A549 (cell line): ENCODE measurements around the gene PRF1. TPM values are rescaled to one million over a fixed set of nuclear protein-coding genes. Genes with fewer than 3 reads are reported as not detected.

Experiments
- ATAC-seq, 2 experiments: fragments of 200-7000 bp in 1 of 2; fragments of >200 bp in 1 of 2; cut with Nextera tagmentation in 1 of 2; cut with Tn5 transposase in 1 of 2; 3 replicates each; pipeline versions ENCODE4 v1.8.0 to v1.9.1; 2018 to 2020; ENCODE audit warnings: mild to moderate bottlenecking in 1 of 2, moderate library complexity in 1 of 2
- CTCF ChIA-PET: fragments of 300-600 bp; sonication (Branson Sonifier 250); formaldehyde crosslinking; extraction: SDS; loops from one replicate; lab custom pipeline; 2021; ENCODE audit warnings: antibody characterized with exemption, inconsistent platforms; lab: Yijun Ruan, JAX
- POLR2A ChIA-PET: fragments of 350-600 bp; formaldehyde crosslinking; extraction: SDS; loops from one replicate; lab custom pipeline; 2021; ENCODE audit warnings: antibody characterized with exemption, inconsistent platforms; lab: Yijun Ruan, JAX
- DNase-seq, 2 experiments: peaks; one replicate each; pipeline versions ENCODE4 v3.0.0 to v3.0.0-alpha.2; 2011 to 2016; ENCODE audit warnings: low read depth in 1 of 2, low spot score in 1 of 2
- FAIRE-seq: peaks from 2 replicates; lab custom pipeline; 2011; peaks lifted over from hg19 to GRCh38; lab: Jason Lieb, UNC
- H3K27ac ChIP-seq, 2 experiments: fragments of >200 bp; sonication (Bioruptor Twin); formaldehyde crosslinking; 3 replicates each; pipeline ENCODE4 v1.5.1; 2016 to 2017
- H3K4me1 ChIP-seq: fragments of >200 bp; sonication (Bioruptor Twin); formaldehyde crosslinking; 3 replicates; pipeline ENCODE4 v1.6.1; 2016
- H3K4me2 ChIP-seq: fragments of >200 bp; sonication (Bioruptor Twin); formaldehyde crosslinking; 3 replicates; pipeline ENCODE4 v1.6.1; 2016
- H3K4me3 ChIP-seq: fragments of >200 bp; sonication (Bioruptor Twin); formaldehyde crosslinking; 3 replicates; pipeline ENCODE4 v1.5.1; 2016
- H3K9me3 ChIP-seq: fragments of >200 bp; sonication (Bioruptor Twin); formaldehyde crosslinking; 3 replicates; pipeline ENCODE4 v1.6.1; 2016
- BCL3 ChIP-seq: fragments of >200 bp; sonication (Bioruptor Twin); formaldehyde crosslinking; IDR thresholded peaks from 3 replicates; pipeline ENCODE4 v1.6.1; 2016
- BHLHE40 ChIP-seq: IDR thresholded peaks from 2 replicates; pipeline ENCODE4 v1.6.1; 2012; ENCODE audit warnings: low read depth, low read length, inconsistent platforms
- CBX2 ChIP-seq: fragments of 200-600 bp; sonication (generic); IDR thresholded peaks from 2 replicates; pipeline ENCODE4 v1.6.1; 2016; ENCODE audit warnings: low read depth, mild to moderate bottlenecking, borderline replicate concordance
- CBX8 ChIP-seq: fragments of 200-600 bp; sonication (generic); IDR thresholded peaks from 2 replicates; pipeline ENCODE4 v1.6.1; 2016
- CEBPB ChIP-seq, 2 experiments: fragments of >200 bp in 1 of 2; sonication (Bioruptor Twin) in 1 of 2; formaldehyde crosslinking in 1 of 2; IDR thresholded peaks; 2 replicates each; pipeline ENCODE4 v1.6.1; 2012 to 2016
- CHD4 ChIP-seq: fragments of 200-600 bp; sonication (generic); IDR thresholded peaks from 2 replicates; pipeline ENCODE4 v1.6.1; 2016; ENCODE audit warnings: antibody characterized with exemption, mild to moderate bottlenecking, borderline replicate concordance
- EHF ChIP-seq: fragments of 250-450 bp; sonication (Bioruptor Pico); IDR thresholded peaks from 2 replicates; pipeline ENCODE4 v1.5.0; 2020; ENCODE audit warnings: mild to moderate bottlenecking
- ELK1 ChIP-seq: fragments of 150-350 bp; IDR thresholded peaks from 2 replicates; pipeline ENCODE4 v1.6.1; 2014; ENCODE audit warnings: low read depth, mild to moderate bottlenecking, low read length
- EP300 ChIP-seq, 2 experiments: fragments of >200 bp; sonication (Bioruptor Twin); formaldehyde crosslinking; IDR thresholded peaks; 2 replicates in 1 of 2; 3 replicates in 1 of 2; pipeline ENCODE4 v1.6.1; 2016 to 2017
- FOXS1 ChIP-seq: fragments of 250-450 bp; sonication (Bioruptor Pico); IDR thresholded peaks from 2 replicates; pipeline ENCODE4 v1.5.0; 2020; ENCODE audit warnings: mild to moderate bottlenecking, moderate library complexity
- HDAC2 ChIP-seq: fragments of 200-600 bp; sonication (generic); IDR thresholded peaks from 2 replicates; pipeline ENCODE4 v1.6.1; 2016
- HES2 ChIP-seq: fragments of >200 bp; sonication (Bioruptor Twin); formaldehyde crosslinking; IDR thresholded peaks from 2 replicates; pipeline ENCODE4 v1.6.1; 2016
- HOXB5 ChIP-seq: fragments of 250-450 bp; sonication (Bioruptor Pico); IDR thresholded peaks from 2 replicates; pipeline ENCODE4 v1.5.0; 2020; ENCODE audit warnings: mild to moderate bottlenecking, moderate library complexity
- JUN ChIP-seq, 2 experiments: fragments of >200 bp; sonication (Bioruptor Twin); formaldehyde crosslinking; IDR thresholded peaks; 2 replicates in 1 of 2; 3 replicates in 1 of 2; pipeline ENCODE4 v1.6.1; 2016 to 2017
- KDM1A ChIP-seq: fragments of 200-600 bp; sonication (generic); IDR thresholded peaks from 2 replicates; pipeline ENCODE4 v1.6.1; 2016; ENCODE audit warnings: low read depth, mild to moderate bottlenecking
- KDM5A ChIP-seq: fragments of 200-600 bp; sonication (generic); IDR thresholded peaks from 2 replicates; pipeline ENCODE4 v1.6.1; 2016; ENCODE audit warnings: antibody characterized with exemption, mild to moderate bottlenecking
- MAFK ChIP-seq: fragments of 450-650 bp; IDR thresholded peaks from 2 replicates; pipeline ENCODE4 v1.6.1; 2014; ENCODE audit not compliant: partially characterized antibody
- MAX ChIP-seq: IDR thresholded peaks from 2 replicates; pipeline ENCODE4 v1.6.1; 2012
- MYC ChIP-seq: IDR thresholded peaks from 2 replicates; pipeline ENCODE4 v1.6.1; 2012; ENCODE audit warnings: mild to moderate bottlenecking, inconsistent platforms, low read length, improper control_type of control experiment, borderline replicate concordance
- NFE2L2 ChIP-seq: fragments of 150-350 bp; conservative IDR thresholded peaks from 2 replicates; pipeline ENCODE4 v1.6.1; 2014; ENCODE audit warnings: low read length
- NPAS2 ChIP-seq: fragments of 250-450 bp; sonication (Bioruptor Pico); IDR thresholded peaks from 2 replicates; pipeline ENCODE4 v1.8.0; 2022; ENCODE audit warnings: mild to moderate bottlenecking, moderate library complexity, borderline replicate concordance
- PHF8 ChIP-seq: fragments of 200-600 bp; sonication (generic); IDR thresholded peaks from 2 replicates; pipeline ENCODE4 v1.6.1; 2016; ENCODE audit warnings: low read depth, mild to moderate bottlenecking, antibody characterized with exemption, moderate library complexity, borderline replicate concordance
- POLR2A ChIP-seq: IDR thresholded peaks from 2 replicates; pipeline ENCODE4 v1.6.1; 2012; ENCODE audit warnings: mild to moderate bottlenecking, low read length
- POLR2AphosphoS2 ChIP-seq: conservative IDR thresholded peaks from 2 replicates; pipeline ENCODE4 v1.6.1; 2012; ENCODE audit warnings: low read length, improper control_type of control experiment, inconsistent platforms
- RAD21 ChIP-seq, 2 experiments: fragments of >200 bp in 1 of 2; sonication (Bioruptor Twin) in 1 of 2; formaldehyde crosslinking in 1 of 2; IDR thresholded peaks in 1 of 2; conservative IDR thresholded peaks in 1 of 2; 2 replicates in 1 of 2; 3 replicates in 1 of 2; pipeline ENCODE4 v1.6.1; 2012 to 2018; ENCODE audit warnings: inconsistent platforms in 1 of 2
- RARB ChIP-seq: fragments of 250-450 bp; sonication (Bioruptor Pico); IDR thresholded peaks from 2 replicates; pipeline ENCODE4 v1.8.0; 2021; ENCODE audit warnings: mild to moderate bottlenecking, moderate library complexity
- RFX5 ChIP-seq: fragments of 450-650 bp; IDR thresholded peaks from 2 replicates; pipeline ENCODE4 v1.7.1; 2014; ENCODE audit warnings: antibody characterized with exemption, mild to moderate bottlenecking, moderate library complexity
- SMC3 ChIP-seq: fragments of >200 bp; sonication (Bioruptor Twin); formaldehyde crosslinking; IDR thresholded peaks from 3 replicates; pipeline ENCODE4 v1.6.1; 2018; ENCODE audit warnings: inconsistent platforms
- SREBF2 ChIP-seq: fragments of 450-650 bp; IDR thresholded peaks from 2 replicates; pipeline ENCODE4 v1.6.1; 2014; ENCODE audit warnings: mild to moderate bottlenecking, moderate library complexity
- TP53 ChIP-seq: fragments of 250-450 bp; sonication (Bioruptor Pico); IDR thresholded peaks from 2 replicates; pipeline ENCODE4 v1.5.0; 2021; ENCODE audit warnings: mild to moderate bottlenecking, moderate library complexity
- ZC3H11A ChIP-seq: fragments of 450-650 bp; IDR thresholded peaks from 2 replicates; pipeline ENCODE4 v1.6.1; 2014; ENCODE audit warnings: antibody characterized with exemption, mild to moderate bottlenecking
- ZSCAN20 ChIP-seq: fragments of 250-450 bp; sonication (Bioruptor Pico); IDR thresholded peaks from 2 replicates; pipeline ENCODE4 v1.8.0; 2022; ENCODE audit warnings: mild to moderate bottlenecking, moderate library complexity
- WGBS: methylation state at CpG from one replicate; pipeline ENCODE4 v1.1.6; 2017; ENCODE audit errors: missing lambda C conversion rate; 5-methylcytosine and 5-hydroxymethylcytosine counted together
- polyA plus RNA-seq, 4 experiments: library from polyadenylated mRNA; depleted of rRNA in 3 of 4; stranded (reverse); fragments of >200 nt; fragmentation: RNase III in 1 of 4; extraction: RNeasy Plus Mini Kit Qiagen cat#74134 plus additional on column Dnase treatment in 1 of 4; gene quantifications; 2 replicates in 3 of 4; 3 replicates in 1 of 4; pipeline ENCODE4 v1.2.3, GENCODE V29; 2011 to 2017

The PRF1 gene
- polyA plus RNA-seq, 2 of the 4 experiments (the other 2 are of a cell fraction): not detected

GRCh38 chr10:70599319-70599718 is 3.2 kb downstream of the PRF1 start:
- Histone ChIP-seq H3K9me3 (no peaks in the 10 kb centered on the region), H3K4me1 (no peaks in the 10 kb centered on the region), H3K27ac (no peak overlapping the region), H3K4me3 (no peak overlapping the region), H3K4me2 (no peak overlapping the region)
- DNase-seq: no peak
- WGBS: 69% methylated on average over 8 of the region's 8 CpGs
- FAIRE-seq: no peak
- no peak for TF ChIP-seq ZSCAN20
- TF ChIP-seq HOXB5 (CRISPR knock-in tag): no peak
- no peak for TF ChIP-seq ELK1
- TF ChIP-seq TP53 (CRISPR knock-in tag): no peak
- no peak for TF ChIP-seq ZC3H11A
- no peak for TF ChIP-seq PHF8
- TF ChIP-seq HDAC2: no peak
- TF ChIP-seq MYC: no peak
- CTCF ChIA-PET: interaction anchor here (0.6 kb wide), 1 partner anchor 24 kb away, joined by 3 read pairs; no protein-coding TSS in a partner anchor
- POLR2A ChIA-PET: no interaction called here
- ATAC-seq: no peak

- Histone ChIP-seq H3K4me1 (no peaks in the 10 kb centered on the region), H3K4me3 (no peak overlapping the region), H3K4me2 (no peak overlapping the region), H3K27ac (no peak overlapping the region), H3K9me3 (no peaks in the 10 kb centered on the region)
- TF ChIP-seq CHD4 (no peak), NFE2L2 (no peak), NPAS2 (no peak), FOXS1 (no peak), JUN (IDR thresholded peaks at IDR 0.05) (no peak), MAX (no peak), ZSCAN20 (no peak), SREBF2 (no peak), RAD21 (conservative IDR thresholded peaks at IDR 0.05 in 1 of 2, IDR thresholded peaks at IDR 0.05 in 1 of 2) (no peak), TP53 (CRISPR knock-in tag) (no peak), BHLHE40 (no peak), EP300 (IDR thresholded peaks at IDR 0.05) (no peak), POLR2AphosphoS2 (no peak), RFX5 (no peak), RARB (no peak)
- no peak for ATAC-seq
- no peak for FAIRE-seq
- ChIA-PET POLR2A (no interaction called here), CTCF (interaction anchor here (0.6 kb wide), 1 partner anchor 25 kb away, joined by 3 read pairs; no protein-coding TSS in a partner anchor)
- no peak for DNase-seq
- WGBS: 70% methylated on average over 14 of the region's 16 CpGs
Observed at GRCh38 chr10:70598857-70599295, 3.7 kb downstream of the PRF1 start.

GRCh38 chr10:70597856-70598815 is 4.4 kb downstream of the PRF1 start:
- DNase-seq: no peak
- CTCF ChIA-PET: interaction anchor here (1.1 to 1.5 kb wide), 2 partner anchors 12 to 161 kb away, joined by 3 to 5 read pairs; no protein-coding TSS in a partner anchor
- H3K9me3 ChIP-seq: no peaks in the 10 kb centered on the region
- ATAC-seq: no peak
- no peaks in the 10 kb centered on the region for H3K4me1 ChIP-seq
- H3K27ac ChIP-seq: no peak overlapping the region
- POLR2A ChIA-PET: no interaction called here
- H3K4me3 ChIP-seq: no peak overlapping the region
- no peak overlapping the region for H3K4me2 ChIP-seq
- FAIRE-seq: no peak
- WGBS: 75% methylated on average over 21 of the region's 34 CpGs
- TF ChIP-seq RAD21 (conservative IDR thresholded peaks at IDR 0.05 in 1 of 2, IDR thresholded peaks at IDR 0.05 in 1 of 2): no peak
- TF ChIP-seq EHF (CRISPR knock-in tag): no peak
- no peak for TF ChIP-seq POLR2A
- TF ChIP-seq BCL3: no peak
- no peak for TF ChIP-seq KDM5A
- no peak for TF ChIP-seq HES2
- no peak for TF ChIP-seq CBX8
- no peak for TF ChIP-seq BHLHE40
- TF ChIP-seq CEBPB (IDR thresholded peaks at IDR 0.05): no peak
- TF ChIP-seq KDM1A: no peak
- TF ChIP-seq FOXS1: no peak
- no peak for TF ChIP-seq MAFK
- TF ChIP-seq ELK1: no peak
- no peak for TF ChIP-seq POLR2AphosphoS2
- TF ChIP-seq NFE2L2: no peak
- TF ChIP-seq SMC3: no peak
- TF ChIP-seq ZC3H11A: no peak
- no peak for TF ChIP-seq CBX2
